ENCODE data around the gene ABCC10.
"Not testable (repeated sequence)": the region's sequence is repeated elsewhere in the genome, so short reads cannot be mapped to it uniquely, and the experiment has no call there.

Gene ABCC10

DNA sequence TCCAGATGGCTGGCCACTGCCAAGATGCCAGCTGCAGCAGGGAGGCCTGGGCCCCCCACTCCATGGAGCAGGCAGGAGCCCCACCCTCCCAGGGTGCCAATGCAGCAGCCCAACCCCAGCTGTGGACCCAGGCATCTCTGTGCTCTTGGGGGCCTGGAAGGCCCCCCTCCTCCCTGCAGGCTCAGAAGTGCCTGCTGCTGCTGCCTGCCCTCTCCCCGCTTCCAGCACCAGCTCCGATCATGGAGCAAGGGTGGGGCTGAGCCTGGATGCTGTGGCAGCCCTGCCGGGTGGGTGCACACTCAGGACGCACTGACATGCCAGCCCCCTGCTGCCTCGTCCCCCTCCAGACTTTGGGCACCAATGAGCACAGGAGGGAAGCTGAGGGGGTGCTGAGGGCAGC, 14.8 kb upstream of the ABCC10 start:
- no peak for DNase-seq (ENCODE audit: low read depth, low spot score)

DNA sequence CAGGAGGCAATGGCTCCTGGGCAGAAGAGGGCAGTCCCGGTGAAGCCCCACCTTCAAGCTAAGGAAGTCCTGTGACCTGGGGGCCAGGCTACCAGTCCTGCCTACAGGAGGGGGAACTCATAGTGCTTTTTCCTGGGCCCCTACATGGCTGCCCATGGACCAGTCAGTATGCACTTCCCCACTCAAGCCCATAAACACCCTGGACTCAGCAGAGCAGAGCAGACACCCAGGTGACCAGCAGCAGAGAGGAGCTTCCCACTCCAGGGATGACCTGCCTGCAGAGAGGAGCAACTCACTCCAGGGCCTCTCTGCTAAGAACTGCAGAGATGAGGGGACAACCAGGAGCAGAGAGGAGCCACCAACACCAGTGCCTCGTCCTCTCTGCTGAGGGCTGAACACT, 14.3 kb upstream of the ABCC10 start:
- no peak for DNase-seq (ENCODE audit: low read depth, low spot score)

DNA sequence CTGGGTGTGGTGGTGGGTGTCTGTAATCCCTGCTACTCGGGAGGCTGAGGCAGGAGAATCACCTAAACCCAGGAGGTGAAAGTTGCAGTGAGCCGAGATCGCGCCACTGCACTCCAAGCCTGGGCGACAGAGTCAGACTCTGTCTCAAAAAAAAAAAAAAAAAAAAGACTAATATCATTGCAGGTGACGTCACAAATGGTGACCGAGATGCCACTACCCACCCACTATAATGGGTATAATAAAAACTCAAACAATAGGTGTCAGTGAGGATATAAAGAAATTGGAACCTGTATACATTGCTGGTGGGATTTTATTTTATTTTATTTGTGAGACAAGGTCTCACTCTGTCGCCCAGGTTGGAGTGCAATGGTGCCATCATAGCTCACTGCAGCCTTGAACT, 12.1 kb upstream of the ABCC10 start:
- DNase-seq (ENCODE audit: low read depth, low spot score), result not testable (repeated sequence)

DNA sequence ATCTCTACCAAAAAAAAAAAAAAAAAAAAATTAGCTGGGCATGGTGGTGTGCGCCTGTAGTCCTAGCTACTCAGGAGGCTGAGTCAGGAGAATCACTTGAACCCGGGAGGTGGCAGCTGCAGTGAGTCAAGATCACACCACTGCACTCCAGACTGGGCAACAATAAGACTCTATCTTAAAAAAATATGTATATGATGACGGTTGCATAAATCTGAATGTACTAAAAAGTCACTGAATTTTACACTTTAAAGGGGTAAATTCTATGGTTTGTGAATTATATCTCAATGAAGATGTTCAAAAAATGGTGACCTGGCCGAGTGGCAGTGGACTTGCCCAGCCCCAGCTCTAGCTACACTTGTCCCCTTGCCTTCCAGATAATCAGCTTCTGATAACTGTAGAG, 10.4 kb upstream of the ABCC10 start:
- no peak for DNase-seq (ENCODE audit: low read depth, low spot score)

DNA sequence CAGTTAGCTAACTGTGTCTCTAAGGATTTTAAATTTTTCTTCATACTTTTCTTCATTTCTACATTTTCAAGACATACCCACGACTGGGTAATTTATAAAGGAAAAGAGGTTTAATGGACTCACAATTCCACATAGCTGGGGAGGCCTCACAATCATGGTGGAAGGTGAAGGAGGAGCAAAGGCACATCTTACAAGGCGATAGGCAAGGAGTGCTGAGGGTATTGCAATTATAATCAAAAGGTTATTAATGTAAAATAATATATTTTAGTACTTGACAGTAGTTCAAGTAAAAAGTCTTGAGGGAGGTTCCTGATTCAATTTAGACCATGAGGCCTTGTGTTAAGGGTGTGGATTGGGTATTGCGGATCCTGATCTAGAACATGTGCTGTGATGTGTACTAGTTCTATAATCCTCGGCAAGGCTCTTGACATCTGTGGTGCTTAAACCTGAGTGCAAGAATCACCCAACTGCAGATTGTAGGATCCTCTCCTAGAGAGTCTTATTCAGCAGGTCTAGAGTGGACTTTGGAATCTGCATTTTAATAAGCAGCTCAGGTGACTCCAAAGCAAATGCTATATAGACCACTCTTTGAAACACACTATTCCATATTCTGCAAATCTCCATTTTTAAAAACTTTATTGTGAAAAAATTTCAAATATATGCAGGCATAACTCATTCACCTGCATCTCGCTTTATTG, 7.2 kb upstream of the ABCC10 start:
- no peak for DNase-seq (ENCODE audit: low read depth, low spot score)

DNA sequence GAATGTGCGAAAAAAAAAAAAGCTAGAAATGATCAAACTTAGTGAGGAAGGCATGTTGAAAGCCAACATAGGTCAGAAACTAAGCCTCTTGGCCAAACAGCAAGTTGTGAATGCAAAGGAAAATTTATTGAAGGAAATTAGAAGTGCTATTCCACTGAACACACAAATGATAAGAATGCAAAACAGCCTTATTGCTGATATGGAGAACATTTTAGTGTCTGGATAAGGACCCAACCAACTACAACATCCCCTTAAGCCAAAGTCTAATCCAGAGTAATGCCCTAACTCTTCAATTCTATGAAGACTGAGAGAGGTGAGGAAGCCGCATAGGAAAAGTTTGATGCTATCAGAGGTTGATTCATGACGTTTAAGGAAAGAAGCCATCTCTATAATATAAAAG, 5.5 kb upstream of the ABCC10 start:
- no peak for DNase-seq (ENCODE audit: low read depth, low spot score)

DNA sequence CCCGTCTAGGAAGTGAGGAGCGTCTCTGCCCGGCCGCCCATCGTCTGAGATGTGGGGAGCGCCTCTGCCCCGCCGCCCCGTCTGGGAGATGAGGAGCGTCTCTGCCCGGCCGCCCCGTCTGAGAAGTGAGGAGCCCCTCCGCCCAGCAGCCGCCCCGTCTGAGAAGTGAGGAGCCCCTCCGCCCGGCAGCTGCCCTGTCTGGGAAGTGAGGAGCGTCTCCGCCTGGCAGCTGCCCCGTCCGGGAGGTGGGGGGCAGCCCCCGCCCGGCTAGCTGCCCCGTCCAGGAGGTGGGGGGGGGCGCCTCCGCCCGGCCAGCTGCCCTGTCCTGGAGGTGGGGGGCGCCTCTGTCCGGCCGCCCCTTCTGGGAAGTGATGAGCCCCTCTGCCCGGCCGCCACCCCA, 2.3 kb upstream of the ABCC10 start:
- DNase-seq (ENCODE audit: low read depth, low spot score), result not testable (repeated sequence)

DNA sequence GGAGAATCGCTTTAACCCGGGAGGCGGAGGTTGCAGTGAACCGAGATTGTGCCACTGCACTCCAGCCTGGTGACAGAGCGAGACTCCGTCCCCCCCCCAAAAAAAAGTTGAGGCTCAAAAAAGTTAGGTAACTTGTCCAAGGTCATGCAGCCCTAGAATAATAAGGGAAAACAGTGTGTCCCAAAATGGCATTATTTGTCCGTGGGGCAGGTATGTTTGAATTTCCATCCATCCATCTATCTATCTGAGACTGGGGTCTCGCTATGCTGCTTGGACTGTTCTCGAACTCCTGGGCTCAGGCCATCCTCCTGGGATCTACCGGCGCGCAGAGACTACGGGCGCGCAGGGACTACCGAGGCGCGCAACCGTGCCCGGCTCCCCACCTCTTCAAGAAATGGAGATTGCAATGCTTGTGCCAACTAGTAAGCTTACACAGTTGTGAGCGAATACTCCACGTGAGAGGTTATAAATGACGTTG, 374 bp upstream of the ABCC10 start:
- no peak for DNase-seq (ENCODE audit: low read depth, low spot score)

DNA sequence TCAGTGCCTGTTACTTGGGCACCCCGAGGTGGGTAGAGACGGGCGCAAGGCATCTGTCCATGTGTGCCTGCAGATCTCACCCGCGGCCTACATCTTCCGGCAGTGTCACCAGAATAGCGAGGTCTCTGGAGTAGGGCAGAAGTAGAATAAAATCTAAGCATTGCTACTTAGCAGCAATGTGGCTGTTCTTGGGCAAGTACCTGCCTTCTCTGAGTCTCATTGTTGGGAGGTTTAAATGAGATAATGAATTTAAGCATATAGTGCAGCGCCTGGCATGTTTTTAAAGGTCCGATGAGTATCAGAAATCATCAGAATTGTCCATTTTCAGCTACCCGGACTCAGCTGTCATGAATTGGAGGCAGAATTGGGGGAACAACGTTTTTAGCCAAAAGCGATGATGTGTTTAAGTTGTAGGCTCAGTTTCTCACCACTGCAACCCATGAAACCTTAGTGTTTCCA, 800 bp downstream of the ABCC10 start:
- no peak for DNase-seq (ENCODE audit: low read depth, low spot score)

DNA sequence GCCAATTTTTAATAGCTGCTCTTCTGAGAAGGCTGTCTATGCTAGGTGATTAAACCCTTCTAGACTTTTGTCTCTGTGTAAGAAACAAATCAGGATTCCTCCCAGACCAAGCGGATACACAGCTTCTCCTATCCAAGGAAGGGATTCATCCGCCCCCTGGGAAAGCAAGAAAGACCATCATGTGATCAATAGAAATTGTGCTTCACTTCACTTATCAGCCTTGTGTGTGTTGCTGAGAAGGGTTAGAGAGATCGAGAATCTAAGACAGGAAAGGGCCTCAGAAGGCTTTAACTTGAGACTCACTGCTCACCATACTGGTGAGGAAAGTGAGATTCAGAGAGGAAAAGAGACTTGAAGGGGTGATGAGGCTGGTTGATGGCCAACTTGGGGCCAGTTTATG, 1.5 kb downstream of the ABCC10 start:
- DNase-seq (ENCODE audit: low read depth, low spot score), result no peak

DNA sequence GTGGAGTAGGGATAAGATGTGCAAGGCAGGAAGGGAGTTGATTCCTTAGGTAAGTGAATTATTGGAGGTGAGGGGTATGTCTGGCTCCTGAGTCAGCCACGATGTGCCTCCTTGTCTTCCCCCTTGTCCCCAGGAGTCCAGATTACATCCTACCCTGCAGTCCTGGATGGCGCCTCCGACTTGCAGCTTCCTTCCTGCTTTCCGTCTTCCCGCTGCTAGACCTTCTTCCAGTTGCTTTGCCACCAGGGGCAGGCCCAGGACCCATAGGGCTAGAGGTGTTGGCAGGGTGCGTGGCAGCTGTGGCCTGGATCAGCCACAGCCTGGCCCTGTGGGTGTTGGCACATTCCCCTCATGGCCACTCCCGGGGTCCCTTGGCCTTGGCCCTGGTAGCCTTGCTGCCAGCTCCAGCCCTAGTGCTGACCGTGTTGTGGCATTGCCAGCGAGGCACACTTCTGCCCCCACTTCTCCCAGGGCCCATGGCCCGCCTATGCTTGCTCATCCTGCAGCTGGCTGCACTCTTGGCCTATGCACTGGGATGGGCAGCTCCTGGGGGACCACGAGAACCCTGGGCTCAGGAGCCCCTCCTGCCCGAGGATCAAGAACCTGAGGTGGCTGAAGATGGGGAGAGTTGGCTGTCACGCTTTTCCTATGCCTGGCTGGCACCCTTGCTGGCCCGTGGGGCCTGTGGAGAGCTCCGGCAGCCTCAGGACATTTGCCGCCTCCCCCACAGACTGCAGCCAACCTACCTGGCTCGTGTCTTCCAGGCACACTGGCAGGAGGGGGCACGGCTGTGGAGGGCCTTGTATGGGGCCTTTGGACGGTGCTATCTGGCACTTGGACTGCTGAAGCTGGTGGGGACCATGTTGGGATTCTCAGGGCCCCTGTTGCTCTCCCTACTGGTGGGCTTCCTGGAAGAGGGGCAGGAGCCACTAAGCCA, 4.9 kb downstream of the ABCC10 start:
- DNase-seq (ENCODE audit: low read depth, low spot score), result no peak

DNA sequence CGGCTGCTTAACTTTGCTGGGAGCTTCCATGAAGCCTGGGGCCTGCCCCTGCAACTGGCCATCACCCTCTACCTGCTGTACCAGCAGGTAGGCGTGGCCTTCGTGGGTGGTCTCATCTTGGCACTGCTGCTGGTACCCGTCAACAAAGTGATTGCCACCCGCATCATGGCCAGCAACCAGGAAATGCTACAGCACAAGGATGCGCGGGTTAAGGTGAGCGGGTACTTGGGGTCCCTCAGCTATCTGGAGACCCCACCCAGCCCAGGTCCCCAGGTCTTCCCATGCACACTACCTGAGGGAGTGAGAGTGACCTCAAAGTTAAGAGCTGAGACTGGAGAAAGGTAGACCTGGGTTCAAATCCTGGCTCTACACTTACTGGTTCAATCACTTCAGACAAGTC, 5.8 kb downstream of the ABCC10 start:
- no peak for DNase-seq (ENCODE audit: low read depth, low spot score)

DNA sequence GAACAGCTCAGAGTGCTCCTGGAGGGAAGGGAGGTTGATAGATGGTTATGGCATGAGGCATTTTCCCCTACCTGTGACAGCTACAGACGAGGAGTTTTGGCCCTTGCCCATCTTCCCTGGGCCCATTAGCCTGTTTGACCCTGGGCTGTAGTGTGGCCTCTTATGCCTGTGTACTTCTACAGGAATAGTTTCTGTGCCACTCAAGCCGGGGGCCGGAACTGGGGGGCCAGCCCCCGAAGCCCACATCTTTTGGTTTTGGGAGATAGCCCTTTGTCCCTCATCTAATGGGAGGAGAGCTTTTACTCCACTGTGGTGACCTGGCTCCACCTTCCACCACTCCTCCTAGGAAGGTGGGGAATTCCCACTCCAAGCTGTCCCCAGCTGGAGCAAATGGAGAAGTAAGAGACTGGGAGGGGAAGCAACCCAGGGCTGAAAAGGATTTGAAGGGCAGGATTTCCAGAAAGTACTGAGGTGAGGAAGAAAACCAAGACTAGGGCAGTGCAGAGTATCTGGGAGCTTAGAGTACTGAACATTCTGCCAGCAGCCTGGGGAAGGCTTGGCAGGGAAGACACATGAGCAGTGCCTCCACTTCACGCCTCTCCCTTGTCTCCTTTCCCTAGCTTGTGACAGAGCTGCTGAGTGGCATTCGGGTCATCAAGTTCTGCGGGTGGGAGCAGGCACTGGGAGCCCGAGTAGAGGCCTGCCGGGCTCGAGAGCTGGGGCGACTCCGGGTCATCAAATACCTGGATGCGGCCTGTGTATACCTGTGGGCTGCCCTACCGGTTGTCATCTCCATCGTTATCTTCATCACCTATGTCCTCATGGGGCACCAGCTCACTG, 6.9 kb downstream of the ABCC10 start:
- DNase-seq (ENCODE audit: low read depth, low spot score), result no peak

DNA sequence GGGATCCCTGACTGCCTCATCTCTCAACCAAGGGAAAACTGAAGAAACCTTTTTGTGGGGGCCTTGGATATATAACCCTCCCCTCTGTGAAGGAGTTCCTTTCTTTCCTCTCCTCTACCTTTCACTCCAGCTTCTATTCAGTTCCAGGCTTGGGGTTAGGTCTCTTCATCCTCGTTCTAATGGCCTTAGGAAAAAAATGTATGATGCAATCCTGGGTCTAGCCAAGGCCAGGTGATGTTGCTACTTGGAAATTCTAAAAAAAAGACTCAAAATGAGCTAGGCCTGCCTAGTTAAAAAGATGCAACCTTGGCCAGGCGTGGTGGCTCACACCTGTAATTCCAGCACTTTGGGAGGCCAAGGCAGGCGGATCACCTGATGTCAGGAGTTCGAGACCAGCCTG, 7.6 kb downstream of the ABCC10 start:
- DNase-seq (ENCODE audit: low read depth, low spot score), result no peak

DNA sequence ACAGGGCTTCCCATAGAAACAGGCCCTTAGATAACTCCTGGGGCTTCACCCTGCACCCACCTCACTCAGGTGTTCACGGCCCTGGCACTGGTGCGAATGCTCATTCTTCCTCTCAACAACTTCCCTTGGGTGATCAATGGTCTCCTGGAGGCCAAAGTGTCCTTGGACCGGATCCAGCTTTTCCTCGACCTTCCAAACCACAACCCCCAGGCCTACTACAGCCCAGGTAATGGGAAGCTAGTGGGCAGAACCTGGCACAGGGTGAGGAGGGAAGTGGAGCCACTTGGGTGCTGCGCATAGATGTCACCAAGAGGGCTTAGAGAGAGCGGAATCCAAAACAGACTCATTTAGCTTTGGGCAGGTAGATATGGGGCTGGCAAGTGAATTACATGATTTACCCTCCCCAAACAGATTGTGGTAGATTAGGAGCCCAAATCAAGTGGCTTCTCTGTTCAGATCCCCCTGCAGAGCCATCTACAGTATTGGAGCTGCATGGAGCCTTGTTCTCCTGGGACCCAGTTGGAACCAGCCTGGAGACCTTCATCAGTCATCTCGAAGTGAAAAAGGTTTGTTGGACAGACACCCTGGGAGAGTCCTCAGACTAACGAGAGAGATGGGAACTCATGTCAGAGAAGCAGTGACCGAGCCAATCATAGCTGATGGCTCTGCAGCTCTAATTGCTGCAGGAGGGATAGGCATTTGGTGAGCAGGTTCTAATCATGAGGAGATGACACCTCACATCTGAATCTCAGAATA, 8.5 kb downstream of the ABCC10 start:
- DNase-seq (ENCODE audit: low read depth, low spot score), result no peak

DNA sequence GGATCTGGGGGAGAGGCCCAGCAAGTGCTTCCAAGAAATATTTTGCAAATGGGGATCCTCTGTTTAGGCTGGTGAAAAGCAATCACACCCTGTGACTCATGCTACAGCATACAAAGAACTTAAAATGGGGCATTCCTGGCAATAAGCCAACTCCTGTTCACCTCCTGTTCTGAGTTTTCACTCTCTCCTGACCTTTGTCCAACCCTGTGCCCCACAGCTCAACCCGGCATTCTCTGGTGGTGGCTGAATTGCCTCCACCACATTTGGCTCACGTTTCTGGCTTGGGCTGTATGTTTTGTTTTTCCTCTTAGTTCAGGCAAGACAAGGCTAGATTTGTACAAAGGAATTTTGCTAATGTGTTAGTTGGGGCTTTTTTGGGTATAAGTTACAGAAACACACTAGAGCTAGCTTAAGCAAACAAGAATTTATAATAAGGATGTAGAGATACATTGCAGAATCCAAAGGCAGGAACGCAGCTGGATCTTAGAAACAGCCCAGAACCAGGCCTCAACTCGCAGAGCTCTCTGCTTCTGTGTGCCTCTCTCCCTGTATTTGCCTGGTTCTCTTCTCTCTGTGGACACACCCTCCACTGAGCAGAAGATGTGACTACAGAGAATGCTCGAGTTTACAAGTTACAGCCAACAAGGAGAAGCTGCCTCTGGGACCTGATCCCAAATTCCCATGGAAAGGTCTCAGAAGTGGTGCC, 9.4 kb downstream of the ABCC10 start:
- DNase-seq (ENCODE audit: low read depth, low spot score), result no peak

DNA sequence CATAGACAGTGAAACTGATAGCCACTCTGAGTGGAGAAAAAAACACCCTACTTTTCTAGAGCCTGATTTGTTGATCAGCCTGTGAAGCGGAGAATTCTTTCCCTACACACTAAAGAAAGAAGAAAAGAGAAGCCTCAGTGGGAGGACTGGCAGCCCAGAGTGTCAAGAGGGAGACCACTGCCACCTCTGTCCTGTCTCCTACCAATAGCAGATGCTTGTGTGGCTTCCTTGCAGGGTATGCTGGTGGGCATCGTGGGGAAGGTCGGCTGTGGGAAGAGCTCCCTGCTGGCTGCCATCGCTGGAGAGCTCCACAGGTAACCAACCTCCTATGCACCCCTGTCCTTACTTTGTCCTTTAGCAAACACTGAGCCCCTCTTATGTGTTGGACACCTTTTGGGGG, 10.4 kb downstream of the ABCC10 start:
- DNase-seq (ENCODE audit: low read depth, low spot score), result no peak

DNA sequence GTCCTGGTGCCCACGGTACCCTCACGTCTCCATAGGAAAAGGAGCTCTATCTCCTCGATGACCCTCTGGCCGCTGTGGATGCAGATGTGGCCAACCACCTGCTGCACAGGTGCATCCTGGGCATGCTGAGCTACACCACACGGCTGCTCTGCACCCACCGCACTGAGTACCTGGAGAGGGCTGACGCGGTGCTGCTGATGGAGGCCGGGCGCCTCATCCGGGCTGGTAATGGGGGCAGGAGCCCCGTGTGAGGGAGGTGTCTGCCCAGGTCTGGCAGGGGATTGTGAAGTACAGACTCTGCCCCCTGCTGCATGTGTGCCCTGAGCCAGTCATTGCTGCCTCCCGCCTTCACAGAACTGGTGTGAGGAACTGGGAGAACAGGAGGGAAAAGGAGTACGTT, 15.6 kb downstream of the ABCC10 start:
- DNase-seq (ENCODE audit: low read depth, low spot score), result no peak

DNA sequence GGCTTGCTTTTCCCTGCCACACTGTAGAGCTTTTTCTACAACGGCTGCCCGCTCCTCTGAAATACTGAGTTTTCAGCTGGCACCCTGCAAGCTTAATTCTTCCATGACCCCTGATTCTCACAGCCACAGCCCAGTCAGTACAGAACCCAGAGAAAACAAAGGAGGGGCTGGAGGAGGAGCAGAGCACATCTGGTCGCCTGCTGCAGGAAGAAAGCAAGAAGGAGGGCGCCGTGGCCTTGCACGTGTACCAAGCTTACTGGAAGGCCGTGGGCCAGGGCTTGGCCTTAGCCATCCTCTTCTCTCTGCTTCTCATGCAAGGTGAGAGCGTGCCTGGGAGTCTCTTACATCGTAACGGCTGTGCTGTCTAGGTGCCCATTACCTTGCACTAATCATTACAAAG, 16.7 kb downstream of the ABCC10 start:
- no peak for DNase-seq (ENCODE audit: low read depth, low spot score)

DNA sequence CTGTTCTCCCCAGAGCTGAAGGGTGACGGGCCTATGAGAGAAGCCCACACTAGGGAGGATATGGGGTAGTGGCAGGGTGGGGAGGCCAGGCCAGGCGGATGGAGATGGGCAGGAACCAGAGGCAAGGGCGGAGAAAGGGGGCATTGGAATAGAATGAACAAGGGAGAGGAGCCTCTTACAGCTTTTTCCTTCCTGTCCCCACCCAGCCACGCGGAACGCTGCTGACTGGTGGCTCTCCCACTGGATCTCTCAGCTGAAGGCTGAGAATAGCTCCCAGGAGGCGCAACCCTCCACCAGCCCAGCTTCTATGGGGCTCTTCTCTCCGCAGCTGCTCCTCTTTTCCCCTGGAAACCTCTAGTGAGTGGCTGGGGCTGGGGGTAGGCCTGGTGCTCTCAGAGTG, 17.2 kb downstream of the ABCC10 start:
- no peak for DNase-seq (ENCODE audit: low read depth, low spot score)

DNA sequence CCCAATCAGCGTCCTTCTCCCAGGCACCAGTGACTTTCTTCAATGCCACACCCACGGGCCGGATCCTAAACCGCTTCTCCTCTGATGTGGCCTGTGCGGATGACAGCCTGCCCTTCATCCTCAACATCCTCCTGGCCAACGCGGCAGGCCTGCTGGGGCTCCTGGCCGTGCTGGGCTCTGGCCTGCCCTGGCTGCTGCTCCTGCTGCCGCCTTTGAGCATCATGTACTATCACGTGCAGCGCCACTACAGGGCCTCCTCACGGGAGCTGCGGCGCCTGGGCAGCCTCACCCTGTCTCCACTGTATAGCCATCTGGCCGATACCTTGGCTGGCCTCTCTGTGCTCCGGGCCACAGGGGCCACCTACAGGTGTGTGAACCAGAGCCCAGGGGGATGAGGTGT, 18.2 kb downstream of the ABCC10 start:
- DNase-seq (ENCODE audit: low read depth, low spot score), result no peak
